ENCODE data around the gene SLC6A3. TPM values are rescaled to one million over a fixed set of nuclear protein-coding genes. Genes with fewer than 3 reads are reported as not detected.

Gene SLC6A3
- total and polyA plus RNA-seq, 3 donors from 2014 or later: 0.55 to 1.5 (median 0.83) TPM

DNA sequence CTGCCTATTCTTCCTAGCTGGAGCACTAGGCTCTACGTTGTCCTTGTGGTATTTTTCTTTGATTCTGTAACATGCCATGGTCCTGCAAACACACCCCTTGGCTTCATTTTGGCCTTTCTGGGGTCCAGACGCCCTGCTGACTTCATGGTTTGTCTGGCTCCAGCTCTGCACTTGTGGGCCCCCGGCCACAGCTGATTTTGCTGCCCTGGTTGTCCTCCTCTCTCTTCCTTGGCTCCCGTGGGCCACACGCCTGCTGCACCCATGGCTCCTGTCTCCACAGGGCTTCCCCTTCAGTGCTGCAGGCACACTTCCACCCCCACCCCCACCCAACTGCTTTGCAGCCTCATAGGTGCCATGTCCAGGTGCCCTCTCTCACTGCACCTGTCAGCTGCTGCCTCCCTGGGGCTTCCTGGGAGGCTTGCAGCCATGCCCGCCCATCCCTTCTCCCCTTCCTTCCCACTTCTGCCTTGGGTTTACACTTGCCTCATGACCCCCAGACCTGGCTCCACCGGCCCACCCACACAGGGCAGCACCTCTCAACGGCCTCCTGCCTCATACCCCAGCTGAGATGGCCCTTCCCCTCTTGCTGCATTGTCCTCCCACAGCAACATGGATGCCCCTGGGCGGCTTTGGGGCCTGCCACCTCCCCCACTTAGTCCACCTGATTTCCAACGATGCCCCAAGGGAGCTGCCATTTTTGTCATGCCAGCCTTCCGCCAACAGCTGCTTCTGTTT lies 25.6 kb downstream of the SLC6A3 start:
- H3K9me3 ChIP-seq: no peaks in the 10 kb centered on the region
- H3K27me3 ChIP-seq: no peaks in the 10 kb centered on the region
- H3K4me3 ChIP-seq: no peak overlapping the region
- TF ChIP-seq POLR2A (IDR thresholded peaks at IDR 0.05): no peak
- TF ChIP-seq, protein P1, sequence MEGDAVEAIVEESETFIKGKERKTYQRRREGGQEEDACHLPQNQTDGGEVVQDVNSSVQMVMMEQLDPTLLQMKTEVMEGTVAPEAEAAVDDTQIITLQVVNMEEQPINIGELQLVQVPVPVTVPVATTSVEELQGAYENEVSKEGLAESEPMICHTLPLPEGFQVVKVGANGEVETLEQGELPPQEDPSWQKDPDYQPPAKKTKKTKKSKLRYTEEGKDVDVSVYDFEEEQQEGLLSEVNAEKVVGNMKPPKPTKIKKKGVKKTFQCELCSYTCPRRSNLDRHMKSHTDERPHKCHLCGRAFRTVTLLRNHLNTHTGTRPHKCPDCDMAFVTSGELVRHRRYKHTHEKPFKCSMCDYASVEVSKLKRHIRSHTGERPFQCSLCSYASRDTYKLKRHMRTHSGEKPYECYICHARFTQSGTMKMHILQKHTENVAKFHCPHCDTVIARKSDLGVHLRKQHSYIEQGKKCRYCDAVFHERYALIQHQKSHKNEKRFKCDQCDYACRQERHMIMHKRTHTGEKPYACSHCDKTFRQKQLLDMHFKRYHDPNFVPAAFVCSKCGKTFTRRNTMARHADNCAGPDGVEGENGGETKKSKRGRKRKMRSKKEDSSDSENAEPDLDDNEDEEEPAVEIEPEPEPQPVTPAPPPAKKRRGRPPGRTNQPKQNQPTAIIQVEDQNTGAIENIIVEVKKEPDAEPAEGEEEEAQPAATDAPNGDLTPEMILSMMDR (IDR thresholded peaks at IDR 0.05): no peak
- WGBS, 2 donors: 82 to 87% methylated on average over 11 of the region's 11 CpGs
- no peaks in the 10 kb centered on the region for H3K36me3 ChIP-seq (ENCODE audit: low read depth, missing control alignments)
- no peaks in the 10 kb centered on the region for H3K4me1 ChIP-seq
- no peak overlapping the region for H3K27ac ChIP-seq
- no peak for DNase-seq
- intact Hi-C loops (cut with DNase I; ENCODE audit: low total_unique reads): no loop called here

DNA sequence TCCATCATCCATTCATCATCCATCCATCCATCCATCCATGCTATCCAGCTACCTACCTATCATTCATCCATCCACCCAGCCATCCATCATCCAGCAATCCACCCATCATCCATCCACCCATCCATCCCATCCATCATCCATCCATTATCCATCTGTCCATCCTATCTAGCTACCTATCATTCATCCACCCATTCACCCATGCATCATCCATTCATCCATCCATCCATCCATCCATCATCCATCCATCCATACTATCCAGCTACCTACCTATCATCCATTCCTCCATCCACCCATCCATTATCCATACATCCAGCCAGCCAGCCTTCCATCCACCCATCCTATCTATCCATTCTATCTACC lies 26.3 kb downstream of the SLC6A3 start:
- Histone ChIP-seq H3K4me3 (no peak overlapping the region), H3K27ac (no peak overlapping the region), H3K9me3 (no peaks in the 10 kb centered on the region), H3K4me1 (no peaks in the 10 kb centered on the region), H3K27me3 (no peaks in the 10 kb centered on the region), H3K36me3 (ENCODE audit: low read depth, missing control alignments) (no peaks in the 10 kb centered on the region)
- intact Hi-C loops (cut with DNase I; ENCODE audit: low total_unique reads): no loop called here
- no peak for DNase-seq
- no peak for TF ChIP-seq POLR2A (IDR thresholded peaks at IDR 0.05)
- TF ChIP-seq, protein P1 (IDR thresholded peaks at IDR 0.05): no peak

DNA sequence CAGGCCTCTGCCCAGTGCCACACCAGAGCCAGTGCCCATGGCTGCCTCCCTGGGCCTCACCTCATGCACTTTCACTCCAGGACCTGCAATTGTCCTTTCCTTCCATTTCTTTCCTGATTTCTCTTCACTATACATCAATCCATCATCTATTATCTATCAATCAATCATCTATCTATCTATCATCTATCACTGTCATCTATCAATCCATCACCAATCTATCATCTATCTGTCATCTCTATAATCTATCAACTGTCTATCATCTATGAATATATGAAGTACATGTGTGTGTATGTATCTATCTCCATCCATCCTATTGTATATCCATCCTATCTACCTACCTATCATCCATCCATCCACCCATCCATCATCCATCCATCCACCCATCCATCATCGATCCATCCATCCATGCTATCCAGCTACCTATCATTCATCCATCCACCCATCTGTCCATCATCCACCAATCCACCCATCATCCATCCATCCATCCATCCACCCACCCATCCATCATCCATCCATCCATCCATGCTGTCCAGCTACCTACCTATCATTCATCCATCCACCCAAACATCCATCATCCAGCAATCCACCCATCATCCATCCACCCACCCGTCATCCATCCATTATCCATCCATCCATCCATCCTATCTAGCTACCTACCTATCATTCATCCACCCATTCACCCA lies 26.9 kb downstream of the SLC6A3 start:
- Histone ChIP-seq H3K4me3 (no peak overlapping the region), H3K9me3 (no peaks in the 10 kb centered on the region), H3K27ac (no peak overlapping the region), H3K27me3 (no peaks in the 10 kb centered on the region), H3K36me3 (ENCODE audit: low read depth, missing control alignments) (no peaks in the 10 kb centered on the region), H3K4me1 (no peaks in the 10 kb centered on the region)
- WGBS, 2 donors: 81 to 88% methylated on average over 2 of the region's 2 CpGs
- TF ChIP-seq POLR2A (IDR thresholded peaks at IDR 0.05): no peak
- TF ChIP-seq, protein P1 (IDR thresholded peaks at IDR 0.05): no peak
- intact Hi-C loops (cut with DNase I; ENCODE audit: low total_unique reads): no loop called here
- no peak for DNase-seq

DNA sequence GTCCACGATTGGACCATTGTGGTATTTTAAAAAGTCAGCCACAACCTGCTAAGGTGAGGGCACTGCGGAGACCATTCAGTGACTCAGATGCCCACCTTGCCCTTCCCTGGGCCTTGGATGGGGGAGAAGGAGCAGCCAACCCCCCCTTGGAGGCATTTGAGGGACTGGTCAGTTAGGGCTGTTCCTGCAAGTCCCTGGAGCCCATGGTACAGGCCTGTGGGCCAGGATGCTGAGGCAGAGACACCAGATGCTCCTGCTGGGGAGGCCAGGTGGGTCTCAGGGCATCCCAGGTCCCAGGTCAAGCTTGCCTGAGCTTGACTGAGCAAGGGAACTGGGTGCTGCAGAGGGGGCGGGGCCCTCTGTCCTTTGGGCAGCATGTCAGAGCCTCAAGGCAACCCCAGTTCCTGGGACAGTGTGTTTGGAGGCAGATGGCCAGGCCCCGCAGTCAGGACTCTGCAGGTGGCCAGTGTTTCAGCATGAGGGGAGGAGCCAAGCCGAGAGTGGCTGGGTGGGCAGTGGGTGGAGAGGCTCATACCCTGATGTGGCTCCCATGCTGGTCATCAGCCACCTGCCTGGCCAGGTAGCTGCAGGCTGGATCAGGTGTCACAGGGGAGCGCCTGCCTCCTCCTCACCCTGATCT lies 27.5 kb downstream of the SLC6A3 start:
- intact Hi-C loops (cut with DNase I; ENCODE audit: low total_unique reads): no loop called here
- Histone ChIP-seq H3K36me3 (ENCODE audit: low read depth, missing control alignments) (no peaks in the 10 kb centered on the region), H3K4me1 (no peaks in the 10 kb centered on the region), H3K4me3 (no peak overlapping the region), H3K27ac (no peak overlapping the region), H3K27me3 (no peaks in the 10 kb centered on the region), H3K9me3 (no peaks in the 10 kb centered on the region)
- DNase-seq: no peak
- WGBS, 2 donors: 80 to 82% methylated on average over 5 to 6 of the region's 6 CpGs
- TF ChIP-seq, protein P1 (IDR thresholded peaks at IDR 0.05): no peak
- no peak for TF ChIP-seq POLR2A (IDR thresholded peaks at IDR 0.05)

Data from testis (tissue), 3 donors.